ENCODE results near the gene CXCL10.

GRCh38 chr4:76002176-76002575, 21.1 kb downstream of the CXCL10 start:
- TF ChIP-seq POLR2A (IDR thresholded peaks at IDR 0.05; ENCODE audit: low read depth, low read length) (no peak), POLR2AphosphoS5 (IDR thresholded peaks at IDR 0.05; ENCODE audit: low read depth, low read length) (no peak)

Data from GM12892 (cell line).